ENCODE results near the gene SRBD1. TPM values are rescaled to one million over a fixed set of nuclear protein-coding genes. Genes with fewer than 3 reads are reported as not detected.
A peak's percentile ranks its signal among the peaks of the same experiment; 100 is the strongest.

The SRBD1 gene
- total RNA-seq, 1 donor from 2014 or later: 13.8 TPM

GRCh38 chr2:45422921-45423320, 188.1 kb downstream of the SRBD1 start:
- H3K36me3 Mint-ChIP-seq (ENCODE audit: unreplicated experiment): peaks cover 15% of the 10 kb centered on the region
- TF ChIP-seq, protein P1, sequence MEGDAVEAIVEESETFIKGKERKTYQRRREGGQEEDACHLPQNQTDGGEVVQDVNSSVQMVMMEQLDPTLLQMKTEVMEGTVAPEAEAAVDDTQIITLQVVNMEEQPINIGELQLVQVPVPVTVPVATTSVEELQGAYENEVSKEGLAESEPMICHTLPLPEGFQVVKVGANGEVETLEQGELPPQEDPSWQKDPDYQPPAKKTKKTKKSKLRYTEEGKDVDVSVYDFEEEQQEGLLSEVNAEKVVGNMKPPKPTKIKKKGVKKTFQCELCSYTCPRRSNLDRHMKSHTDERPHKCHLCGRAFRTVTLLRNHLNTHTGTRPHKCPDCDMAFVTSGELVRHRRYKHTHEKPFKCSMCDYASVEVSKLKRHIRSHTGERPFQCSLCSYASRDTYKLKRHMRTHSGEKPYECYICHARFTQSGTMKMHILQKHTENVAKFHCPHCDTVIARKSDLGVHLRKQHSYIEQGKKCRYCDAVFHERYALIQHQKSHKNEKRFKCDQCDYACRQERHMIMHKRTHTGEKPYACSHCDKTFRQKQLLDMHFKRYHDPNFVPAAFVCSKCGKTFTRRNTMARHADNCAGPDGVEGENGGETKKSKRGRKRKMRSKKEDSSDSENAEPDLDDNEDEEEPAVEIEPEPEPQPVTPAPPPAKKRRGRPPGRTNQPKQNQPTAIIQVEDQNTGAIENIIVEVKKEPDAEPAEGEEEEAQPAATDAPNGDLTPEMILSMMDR (IDR thresholded peaks at IDR 0.05): no peak
- peaks cover 11% of the 10 kb centered on the region for H3K4me1 Mint-ChIP-seq (ENCODE audit: unreplicated experiment)
- peaks cover 4% of the 10 kb centered on the region for H3K9me3 Mint-ChIP-seq (ENCODE audit: unreplicated experiment)
- DNase-seq (ENCODE audit: extremely low spot score, unreplicated experiment): no peak
- no peak overlapping the region for H3K4me3 Mint-ChIP-seq (ENCODE audit: unreplicated experiment)
- no peaks in the 10 kb centered on the region for H3K27me3 Mint-ChIP-seq (ENCODE audit: unreplicated experiment)
- H3K27ac Mint-ChIP-seq (ENCODE audit: unreplicated experiment): no peak overlapping the region

DNA sequence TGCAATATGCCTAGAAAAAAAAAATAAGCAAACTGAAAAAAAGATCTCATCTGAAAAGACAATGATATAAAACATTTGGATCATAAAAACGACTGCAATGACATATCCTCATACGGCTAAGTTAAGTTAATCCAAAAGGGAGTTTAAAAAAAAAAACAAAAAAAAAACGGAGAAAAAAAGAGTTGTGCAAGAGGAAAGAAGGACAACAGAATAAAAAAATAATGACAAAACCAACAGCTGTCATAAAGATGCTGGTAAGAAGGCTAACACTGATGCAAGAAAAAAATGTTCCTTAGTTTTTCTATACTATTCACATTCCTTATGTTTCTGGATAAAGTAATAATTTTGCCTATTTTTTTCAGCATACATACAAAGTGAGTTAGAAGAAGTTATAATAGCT, 192.5 kb downstream of the SRBD1 start:
- no peaks in the 10 kb centered on the region for H3K27me3 Mint-ChIP-seq (ENCODE audit: unreplicated experiment)
- no peak overlapping the region for H3K4me3 Mint-ChIP-seq (ENCODE audit: unreplicated experiment)
- no peak for DNase-seq (ENCODE audit: extremely low spot score, unreplicated experiment)
- TF ChIP-seq, protein P1 (IDR thresholded peaks at IDR 0.05): no peak
- peaks cover 16% of the 10 kb centered on the region for H3K36me3 Mint-ChIP-seq (ENCODE audit: unreplicated experiment)
- peaks cover 15% of the 10 kb centered on the region for H3K4me1 Mint-ChIP-seq (ENCODE audit: unreplicated experiment)
- H3K9me3 Mint-ChIP-seq (ENCODE audit: unreplicated experiment): peaks cover 4% of the 10 kb centered on the region
- H3K27ac Mint-ChIP-seq (ENCODE audit: unreplicated experiment): no peak overlapping the region

DNA sequence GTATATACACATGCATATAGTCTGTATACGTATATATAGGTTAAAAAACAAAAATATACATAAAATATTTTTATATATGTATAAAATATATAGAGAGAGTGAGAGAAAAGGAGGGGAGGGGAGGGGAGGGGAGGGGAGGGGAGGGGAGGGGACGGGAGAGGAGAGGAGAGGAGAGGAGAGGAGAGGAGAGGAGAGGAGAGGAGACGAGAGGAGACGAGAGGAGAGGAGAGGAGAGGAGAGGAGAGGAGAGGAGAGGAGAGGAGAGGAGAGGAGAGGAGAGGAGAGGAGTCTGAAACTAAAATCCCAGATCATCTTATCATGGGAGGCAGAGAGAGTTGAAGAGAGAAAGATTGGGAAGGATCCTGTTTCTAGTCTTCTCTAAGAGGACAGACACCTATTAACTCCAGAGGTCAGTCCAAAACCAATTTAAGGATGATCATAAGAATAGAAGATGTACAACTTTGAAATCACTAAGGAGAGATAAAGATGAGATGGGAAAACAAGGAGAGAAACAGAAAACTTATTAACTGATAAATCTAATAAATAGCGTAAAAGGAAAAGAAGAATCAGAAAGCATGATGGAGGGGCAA, 195.4 kb downstream of the SRBD1 start:
- Mint-ChIP-seq H3K9me3 (ENCODE audit: unreplicated experiment) (no peaks in the 10 kb centered on the region), H3K36me3 (ENCODE audit: unreplicated experiment) (peaks cover 14% of the 10 kb centered on the region), H3K4me3 (ENCODE audit: unreplicated experiment) (no peak overlapping the region), H3K27ac (ENCODE audit: unreplicated experiment) (no peak overlapping the region), H3K4me1 (ENCODE audit: unreplicated experiment) (peaks cover 21% of the 10 kb centered on the region), H3K27me3 (ENCODE audit: unreplicated experiment) (no peaks in the 10 kb centered on the region)
- DNase-seq (ENCODE audit: extremely low spot score, unreplicated experiment): no peak
- TF ChIP-seq, protein P1 (IDR thresholded peaks at IDR 0.05): no peak

- Mint-ChIP-seq H3K27ac (ENCODE audit: unreplicated experiment) (peak overlapping the region; percentile 86), H3K36me3 (ENCODE audit: unreplicated experiment) (peaks cover 4% of the 10 kb centered on the region), H3K27me3 (ENCODE audit: unreplicated experiment) (no peaks in the 10 kb centered on the region), H3K4me1 (ENCODE audit: unreplicated experiment) (peaks cover 30% of the 10 kb centered on the region), H3K4me3 (ENCODE audit: unreplicated experiment) (no peak overlapping the region), H3K9me3 (ENCODE audit: unreplicated experiment) (no peaks in the 10 kb centered on the region)
- no peak for DNase-seq (ENCODE audit: extremely low spot score, unreplicated experiment)
- TF ChIP-seq, protein P1 (IDR thresholded peaks at IDR 0.05): no peak
These were observed 198.2 kb downstream of the SRBD1 start for GRCh38 chr2:45412754-45413379.

GRCh38 chr2:45409677-45410076, 201.4 kb downstream of the SRBD1 start:
- TF ChIP-seq, protein P1 (IDR thresholded peaks at IDR 0.05): no peak
- Mint-ChIP-seq H3K36me3 (ENCODE audit: unreplicated experiment) (peaks cover 3% of the 10 kb centered on the region), H3K27ac (ENCODE audit: unreplicated experiment) (no peak overlapping the region), H3K4me3 (ENCODE audit: unreplicated experiment) (no peak overlapping the region), H3K4me1 (ENCODE audit: unreplicated experiment) (peaks cover 30% of the 10 kb centered on the region), H3K27me3 (ENCODE audit: unreplicated experiment) (no peaks in the 10 kb centered on the region), H3K9me3 (ENCODE audit: unreplicated experiment) (no peaks in the 10 kb centered on the region)
- no peak for DNase-seq (ENCODE audit: extremely low spot score, unreplicated experiment)

All from osteocyte (in vitro differentiated cells).